NCI-H446 (cell line): ENCODE data around the gene TINAGL1.
A peak's percentile ranks its signal among the peaks of the same experiment; 100 is the strongest.

Source experiments
- DNase-seq, 2 experiments: peaks; one replicate each; lab custom pipeline; 2025; lab: John Stamatoyannopoulos, UW

The TINAGL1 gene

GRCh38 chr1:31607360-31607759 lies 31.0 kb downstream of the TINAGL1 start:
- DNase-seq, result no peak

DNA sequence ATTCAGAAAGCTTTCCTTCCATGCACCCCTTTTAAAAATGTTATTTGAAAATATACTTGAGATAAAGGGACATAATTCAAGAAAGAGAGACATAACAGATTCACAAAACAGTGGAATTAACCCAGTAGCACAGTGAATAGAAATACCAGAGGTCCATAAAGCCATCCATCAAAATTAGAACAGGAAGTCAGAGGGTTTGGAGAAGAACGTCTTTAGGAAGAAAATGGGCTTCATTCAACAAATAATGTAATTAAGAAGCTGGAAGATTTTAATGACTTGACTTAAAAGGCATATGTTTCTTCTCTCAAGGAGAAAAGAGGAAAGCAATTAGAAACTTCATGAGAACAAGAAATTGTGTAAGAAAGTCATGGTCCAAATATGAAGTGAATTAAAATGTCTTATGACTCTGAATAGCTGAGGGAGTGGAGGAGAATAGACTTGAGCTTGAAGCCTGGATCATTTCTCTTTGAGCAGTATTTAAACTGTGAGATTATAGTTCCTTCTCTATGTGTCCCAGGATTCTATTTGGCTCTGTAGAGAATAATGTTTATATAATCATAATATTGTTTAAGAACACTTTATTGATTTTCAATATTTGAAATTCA lies 33.3 kb downstream of the TINAGL1 start:
- DNase-seq, result no peak

DNA sequence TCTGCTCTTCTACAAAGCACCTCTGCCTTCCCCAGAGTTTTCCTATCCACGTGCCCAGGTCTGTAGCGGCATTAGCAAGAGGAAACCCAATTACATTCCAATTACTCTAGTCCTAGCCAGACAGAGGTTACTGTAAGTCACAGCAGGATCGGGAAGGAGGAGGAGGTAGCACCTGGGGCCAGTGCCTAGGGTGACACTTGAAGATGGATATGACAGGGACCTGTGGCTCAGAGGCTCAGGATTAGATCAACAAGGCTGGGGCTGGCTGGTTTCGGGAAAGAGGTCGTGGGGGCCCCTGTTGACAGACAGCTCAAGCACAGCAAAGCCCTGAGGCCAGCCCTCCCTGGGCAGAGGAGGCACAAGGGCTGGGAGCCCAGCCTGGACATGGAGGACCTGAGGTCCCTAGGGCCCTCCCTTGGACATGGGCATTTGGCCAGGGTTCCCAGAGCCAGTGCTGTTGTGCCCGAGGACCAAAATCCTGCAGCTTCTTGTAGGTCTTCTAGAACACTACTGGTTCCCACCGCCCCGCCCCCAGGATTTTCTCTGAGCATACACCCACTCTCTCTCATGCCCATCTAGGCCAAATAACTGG lies 38.2 kb downstream of the TINAGL1 start:
- DNase-seq, result no peak

DNA sequence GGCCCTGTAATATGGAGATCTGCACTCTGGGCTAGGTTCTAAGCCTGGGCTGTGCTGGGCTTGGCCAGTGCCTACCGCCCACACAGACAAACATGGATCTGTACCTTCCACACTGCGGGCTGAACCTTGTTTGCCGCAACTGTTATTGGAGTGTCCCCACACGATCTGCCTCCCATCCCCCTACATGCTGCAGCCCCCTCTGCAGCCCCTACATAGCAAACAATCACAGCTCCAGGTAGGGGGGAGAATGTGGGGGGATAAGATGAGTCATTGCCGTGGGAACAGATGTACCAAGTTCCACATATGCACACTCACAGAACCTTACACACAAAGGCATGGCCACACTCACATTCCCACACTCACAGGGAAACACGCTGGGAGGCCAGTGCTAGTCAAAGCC lies 39.1 kb downstream of the TINAGL1 start:
- DNase-seq, result no peak

GRCh38 chr1:31615939-31616338 lies 39.6 kb downstream of the TINAGL1 start:
- DNase-seq, result no peak

DNA sequence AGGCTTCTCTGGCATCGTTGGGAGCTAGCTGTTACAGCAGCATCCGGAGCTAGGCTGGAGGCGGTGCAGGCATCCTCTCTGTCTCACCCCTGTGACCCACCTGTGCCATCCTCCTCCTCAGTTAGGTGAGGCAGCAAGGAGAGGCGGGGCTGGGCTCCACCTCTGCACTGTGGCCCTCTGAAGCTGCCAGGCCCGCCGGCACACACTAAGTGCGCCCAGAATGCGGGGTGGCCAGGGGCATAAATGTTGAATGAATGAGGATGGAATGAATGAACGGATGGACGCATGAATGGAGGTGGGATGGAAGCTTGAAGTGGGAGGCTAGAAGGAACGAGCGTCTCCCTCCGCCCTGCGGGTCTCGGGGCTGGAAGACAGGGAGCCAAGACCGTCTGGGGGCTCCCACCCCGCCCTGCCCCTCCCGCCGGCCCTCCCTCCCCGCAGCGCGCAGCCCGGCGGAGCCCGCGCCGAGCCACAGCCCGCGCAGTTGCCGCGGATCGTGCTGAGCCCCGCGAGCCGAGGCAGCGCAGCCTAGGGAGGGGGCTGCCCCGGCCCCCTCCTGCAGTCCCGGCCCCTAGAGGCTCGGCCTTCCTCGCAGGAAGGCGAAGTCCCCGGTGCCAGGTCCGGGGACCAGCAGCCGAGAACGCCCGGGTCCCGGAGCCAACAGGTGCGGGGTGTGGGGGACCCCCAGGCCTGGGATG lies 41.1 kb downstream of the TINAGL1 start, which contains the start of gene HCRTR1:
TSS of gene HCRTR1 (plus strand) at position 472 of the 698 bp plus-strand sequence. CDS start 1,504 bp downstream, outside the sequence.
- DNase-seq, result no peak

- DNase-seq, result peak in 1 of 2 experiments; percentile 63
Measured at GRCh38 chr1:31617916-31618746, 41.8 kb downstream of the TINAGL1 start.

DNA sequence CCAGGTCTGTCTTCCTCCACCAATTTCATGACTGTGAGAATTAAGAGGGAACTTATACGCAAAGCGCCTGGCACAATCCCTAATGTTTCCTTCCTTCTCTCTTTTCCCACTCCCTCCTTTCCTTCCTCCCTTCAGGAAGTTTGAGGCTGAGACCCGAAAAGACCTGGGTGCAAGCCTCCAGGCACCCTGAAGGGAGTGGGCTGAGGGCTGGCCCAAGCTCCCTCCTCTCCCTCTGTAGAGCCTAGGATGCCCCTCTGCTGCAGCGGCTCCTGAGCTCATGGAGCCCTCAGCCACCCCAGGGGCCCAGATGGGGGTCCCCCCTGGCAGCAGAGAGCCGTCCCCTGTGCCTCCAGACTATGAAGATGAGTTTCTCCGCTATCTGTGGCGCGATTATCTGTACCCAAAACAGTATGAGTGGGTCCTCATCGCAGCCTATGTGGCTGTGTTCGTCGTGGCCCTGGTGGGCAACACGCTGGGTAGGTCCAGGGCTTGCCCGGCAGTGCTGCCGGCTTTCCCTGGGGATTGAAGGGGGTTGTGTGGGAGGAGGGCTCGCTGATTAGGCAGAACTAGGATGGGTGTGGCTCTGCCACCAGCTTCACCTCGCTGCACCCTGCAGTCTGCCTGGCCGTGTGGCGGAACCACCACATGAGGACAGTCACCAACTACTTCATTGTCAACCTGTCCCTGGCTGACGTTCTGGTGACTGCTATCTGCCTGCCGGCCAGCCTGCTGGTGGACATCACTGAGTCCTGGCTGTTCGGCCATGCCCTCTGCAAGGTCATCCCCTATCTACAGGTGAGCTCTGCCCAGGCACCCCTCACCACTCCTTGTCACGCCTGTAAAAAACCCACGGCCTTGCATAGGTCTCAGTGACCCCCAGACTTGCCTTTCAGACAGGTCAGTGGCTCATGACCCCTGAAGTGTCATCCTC lies 42.9 kb downstream of the TINAGL1 start:
- no peak for DNase-seq

DNA sequence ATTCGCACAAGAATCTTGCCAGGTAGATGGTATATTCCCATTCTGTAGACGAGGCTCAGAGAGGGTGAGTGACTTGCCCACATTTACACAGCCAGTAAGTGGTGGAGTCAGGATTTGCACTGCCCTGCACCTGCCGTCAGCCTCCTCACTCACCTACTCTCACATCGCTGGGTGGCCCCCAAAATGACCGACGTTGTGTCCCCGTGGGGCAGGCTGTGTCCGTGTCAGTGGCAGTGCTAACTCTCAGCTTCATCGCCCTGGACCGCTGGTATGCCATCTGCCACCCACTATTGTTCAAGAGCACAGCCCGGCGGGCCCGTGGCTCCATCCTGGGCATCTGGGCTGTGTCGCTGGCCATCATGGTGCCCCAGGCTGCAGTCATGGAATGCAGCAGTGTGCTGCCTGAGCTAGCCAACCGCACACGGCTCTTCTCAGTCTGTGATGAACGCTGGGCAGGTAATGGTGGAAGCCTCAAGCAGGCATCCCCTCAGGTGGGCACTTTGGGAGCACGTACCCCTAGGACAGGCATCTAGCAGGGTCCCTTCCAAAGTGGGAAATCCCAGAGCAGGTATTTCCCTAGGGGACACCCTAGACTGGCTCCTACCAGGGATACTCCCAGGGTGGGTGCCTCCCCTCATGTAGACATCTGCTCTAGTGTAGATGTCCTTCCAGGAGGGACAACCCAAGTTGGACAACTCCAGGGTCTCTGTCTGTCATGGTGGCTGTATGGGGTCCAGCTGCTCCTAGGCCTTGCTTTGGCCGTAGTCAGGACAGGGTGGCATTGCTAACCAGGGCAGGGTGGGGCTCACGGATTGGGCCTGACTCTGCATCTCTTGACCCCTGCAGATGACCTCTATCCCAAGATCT lies 44.5 kb downstream of the TINAGL1 start:
- DNase-seq, result no peak

DNA sequence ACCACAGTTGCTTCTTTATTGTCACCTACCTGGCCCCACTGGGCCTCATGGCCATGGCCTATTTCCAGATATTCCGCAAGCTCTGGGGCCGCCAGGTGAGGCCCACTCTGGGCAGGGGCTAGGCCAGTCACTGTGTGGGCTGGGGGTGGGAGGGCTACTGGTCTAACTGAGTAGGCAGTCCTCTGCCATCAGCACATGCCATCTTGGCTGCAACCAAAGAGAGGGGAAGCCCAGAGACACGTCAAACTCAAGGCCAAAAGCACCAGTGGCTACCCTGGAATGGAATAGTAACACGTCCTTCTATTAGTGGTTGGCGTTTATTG lies 45.1 kb downstream of the TINAGL1 start:
- DNase-seq, result no peak

DNA sequence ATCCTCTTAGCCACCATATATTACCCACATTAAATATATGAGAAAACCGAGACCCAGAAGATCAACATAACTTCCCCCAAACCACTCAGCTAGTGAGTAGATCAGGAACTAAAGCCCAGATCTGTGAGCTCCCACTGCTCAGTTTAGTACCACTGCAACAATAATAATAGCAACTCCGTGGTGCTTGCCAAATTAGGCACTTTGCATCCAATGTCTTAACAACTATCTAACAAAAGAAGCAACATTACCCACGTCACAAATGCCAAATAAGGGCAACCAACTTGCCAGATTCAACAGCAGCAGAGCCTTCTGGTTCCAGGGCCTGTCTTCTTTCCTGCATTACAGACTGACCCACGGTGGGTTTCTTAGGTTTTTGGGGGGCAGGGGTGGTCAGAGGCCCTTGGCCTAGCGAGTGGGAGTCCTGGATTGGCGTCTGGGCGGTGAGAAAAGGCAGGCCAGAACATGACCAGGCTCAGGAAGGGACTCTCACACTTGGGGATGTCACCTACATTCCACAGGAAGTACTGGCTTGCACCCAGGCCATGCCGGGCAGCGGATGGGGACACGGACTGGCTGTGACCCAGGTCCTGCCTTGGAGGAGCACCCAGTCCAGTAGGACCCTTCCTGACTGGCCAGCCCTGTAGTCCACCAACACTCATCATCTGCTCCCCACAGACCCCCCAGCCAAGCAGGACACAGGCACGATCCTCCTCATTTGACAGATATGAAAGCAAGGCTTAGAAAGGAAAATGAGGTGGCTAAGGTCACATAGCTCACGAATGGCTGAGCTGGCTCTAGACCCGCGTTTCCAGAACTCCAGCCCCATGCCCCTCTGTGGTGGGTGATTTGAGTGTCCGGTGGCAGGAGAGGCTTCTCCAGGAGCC lies 45.8 kb downstream of the TINAGL1 start:
- peak in 1 of 2 experiments; percentile 21 for DNase-seq

DNA sequence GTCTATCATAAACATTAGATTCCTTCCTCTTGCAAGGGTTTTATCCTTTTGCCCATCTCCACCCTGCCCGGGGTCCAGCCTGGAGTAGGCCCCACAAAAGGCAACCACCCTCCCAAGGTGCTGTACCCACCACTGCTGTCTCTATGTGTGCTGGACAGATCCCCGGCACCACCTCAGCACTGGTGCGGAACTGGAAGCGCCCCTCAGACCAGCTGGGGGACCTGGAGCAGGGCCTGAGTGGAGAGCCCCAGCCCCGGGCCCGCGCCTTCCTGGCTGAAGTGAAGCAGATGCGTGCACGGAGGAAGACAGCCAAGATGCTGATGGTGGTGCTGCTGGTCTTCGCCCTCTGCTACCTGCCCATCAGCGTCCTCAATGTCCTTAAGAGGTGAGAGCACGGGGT lies 47.0 kb downstream of the TINAGL1 start:
- DNase-seq, result no peak

GRCh38 chr1:31624309-31624708 lies 48.0 kb downstream of the TINAGL1 start:
- no peak for DNase-seq

GRCh38 chr1:31624731-31625514 lies 48.6 kb downstream of the TINAGL1 start:
- no peak for DNase-seq

GRCh38 chr1:31625561-31626222 lies 49.4 kb downstream of the TINAGL1 start:
- no peak for DNase-seq

- peak; percentile 29 to 84 for DNase-seq
Measured at GRCh38 chr1:31626223-31627207, 50.2 kb downstream of the TINAGL1 start.
